GM12865 (cell line): ENCODE results near the gene MBTD1.

ENCODE experiments used
- DNase-seq: peaks from one replicate; pipeline ENCODE4 v3.0.0; 2010; ENCODE audit warnings: low read depth
- H3K4me3 ChIP-seq: 2 replicates; pipeline ENCODE4 v1.5.1; 2011; ENCODE audit warnings: mild to moderate bottlenecking, low read depth, low read length, control low read depth
- TF ChIP-seq, protein P1 (sequence below): IDR thresholded peaks from 2 replicates; pipeline ENCODE4 v1.5.1; 2011; ENCODE audit warnings: low read length, control low read depth, low read depth, inconsistent platforms; ENCODE audit not compliant: insufficient read depth; ENCODE audit errors: missing control alignments

Gene MBTD1

DNA sequence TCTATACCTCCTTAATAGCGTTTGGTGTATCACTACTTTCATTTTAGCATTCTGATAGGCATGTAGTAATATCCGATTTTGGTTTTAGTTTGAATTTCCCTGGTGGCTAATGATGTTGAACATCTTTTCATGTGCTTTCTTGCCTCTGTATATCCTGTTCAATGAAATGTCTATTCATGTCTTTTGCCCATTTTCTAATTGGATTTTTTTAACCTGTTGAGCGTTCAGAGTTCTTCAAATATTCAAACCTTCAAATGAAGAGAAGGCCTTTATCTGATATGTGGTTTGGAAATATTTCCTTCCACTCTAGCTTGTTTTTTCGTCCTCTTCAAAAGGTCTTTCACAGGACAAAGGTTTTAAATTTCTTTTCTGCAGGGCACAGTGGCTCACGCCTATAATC lies 108.9 kb downstream of the MBTD1 start:
- no peak overlapping the region for H3K4me3 ChIP-seq
- no peak for DNase-seq
- TF ChIP-seq, protein P1, sequence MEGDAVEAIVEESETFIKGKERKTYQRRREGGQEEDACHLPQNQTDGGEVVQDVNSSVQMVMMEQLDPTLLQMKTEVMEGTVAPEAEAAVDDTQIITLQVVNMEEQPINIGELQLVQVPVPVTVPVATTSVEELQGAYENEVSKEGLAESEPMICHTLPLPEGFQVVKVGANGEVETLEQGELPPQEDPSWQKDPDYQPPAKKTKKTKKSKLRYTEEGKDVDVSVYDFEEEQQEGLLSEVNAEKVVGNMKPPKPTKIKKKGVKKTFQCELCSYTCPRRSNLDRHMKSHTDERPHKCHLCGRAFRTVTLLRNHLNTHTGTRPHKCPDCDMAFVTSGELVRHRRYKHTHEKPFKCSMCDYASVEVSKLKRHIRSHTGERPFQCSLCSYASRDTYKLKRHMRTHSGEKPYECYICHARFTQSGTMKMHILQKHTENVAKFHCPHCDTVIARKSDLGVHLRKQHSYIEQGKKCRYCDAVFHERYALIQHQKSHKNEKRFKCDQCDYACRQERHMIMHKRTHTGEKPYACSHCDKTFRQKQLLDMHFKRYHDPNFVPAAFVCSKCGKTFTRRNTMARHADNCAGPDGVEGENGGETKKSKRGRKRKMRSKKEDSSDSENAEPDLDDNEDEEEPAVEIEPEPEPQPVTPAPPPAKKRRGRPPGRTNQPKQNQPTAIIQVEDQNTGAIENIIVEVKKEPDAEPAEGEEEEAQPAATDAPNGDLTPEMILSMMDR, result no peak

DNA sequence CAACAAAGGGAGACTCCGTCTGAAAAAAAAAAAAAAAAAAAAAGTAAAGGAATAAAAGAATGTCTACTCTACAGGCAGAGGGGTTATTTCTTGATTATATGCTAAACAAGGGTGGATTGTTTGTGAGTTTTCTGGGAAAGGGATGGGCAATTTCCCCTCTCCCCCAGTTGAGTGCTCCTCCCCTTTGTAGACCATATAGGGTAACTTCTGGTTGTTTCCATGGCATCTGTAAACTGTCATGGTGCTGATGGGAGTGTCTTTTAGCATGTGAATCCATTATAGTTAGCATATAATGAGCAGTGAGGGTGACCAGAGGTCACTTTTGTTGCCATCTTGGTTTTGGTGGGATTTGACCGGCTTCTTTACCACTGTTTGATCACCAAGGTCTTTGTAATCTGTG lies 110.7 kb downstream of the MBTD1 start:
- H3K4me3 ChIP-seq, result no peak overlapping the region
- DNase-seq, result no peak
- TF ChIP-seq, protein P1, result no peak

DNA sequence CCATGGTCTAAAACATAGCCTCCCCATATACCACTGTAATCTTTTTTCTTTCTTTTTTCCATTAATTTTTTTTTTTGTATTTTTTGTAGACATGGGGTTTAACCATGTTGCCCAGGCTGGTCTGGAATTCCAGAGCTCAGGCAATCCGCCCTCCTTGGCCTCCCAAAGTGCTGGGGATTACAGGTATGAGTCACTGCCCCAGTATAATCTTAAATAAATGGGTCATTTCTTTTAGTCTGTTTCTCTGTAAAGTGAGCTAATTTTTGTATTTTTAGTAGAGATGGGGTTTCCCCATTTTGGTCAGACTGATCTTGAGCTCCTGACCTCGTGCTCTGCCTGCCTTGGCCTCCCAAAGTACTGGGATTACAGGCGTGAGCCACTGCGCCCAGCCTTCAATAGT lies 112.2 kb downstream of the MBTD1 start:
- TF ChIP-seq, protein P1, result no peak
- H3K4me3 ChIP-seq, result no peak overlapping the region
- DNase-seq, result no peak

DNA sequence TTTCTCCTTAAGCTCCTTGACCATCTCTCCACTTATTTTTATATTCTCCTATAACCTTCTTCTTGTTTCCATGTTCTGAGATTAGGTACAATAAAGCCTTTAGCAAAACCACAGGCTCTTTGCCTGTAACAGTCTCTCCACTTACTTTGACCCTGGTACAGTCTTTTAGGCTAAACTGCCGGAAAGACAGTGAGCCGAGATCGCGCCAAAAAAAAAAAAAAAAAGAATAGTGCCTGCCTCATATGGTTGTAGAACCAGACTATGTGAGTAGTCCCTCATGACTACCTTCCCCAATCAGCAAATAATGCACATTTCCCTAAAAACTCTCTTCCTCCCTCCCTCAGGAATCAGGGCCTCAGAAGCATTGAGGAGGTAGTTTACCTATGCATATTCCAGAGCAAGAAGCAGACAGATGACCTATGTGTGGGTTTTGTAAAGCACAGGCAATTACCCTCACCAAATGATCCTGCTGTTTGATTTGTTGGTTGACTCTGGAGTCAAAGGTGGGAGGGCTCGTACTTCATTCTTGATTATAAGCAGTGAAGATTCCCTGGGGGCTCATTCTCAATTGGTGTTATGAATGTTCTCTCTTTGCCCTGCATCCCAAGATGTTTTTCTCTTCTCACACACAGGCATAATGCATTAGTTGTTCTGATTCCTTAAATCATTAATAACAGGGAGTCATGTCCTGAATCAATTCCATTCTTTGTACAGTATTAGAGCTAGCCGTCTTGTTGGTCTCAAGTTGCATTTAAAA lies 115.4 kb downstream of the MBTD1 start:
- no peak overlapping the region for H3K4me3 ChIP-seq
- TF ChIP-seq, protein P1, result no peak
- DNase-seq, result no peak

DNA sequence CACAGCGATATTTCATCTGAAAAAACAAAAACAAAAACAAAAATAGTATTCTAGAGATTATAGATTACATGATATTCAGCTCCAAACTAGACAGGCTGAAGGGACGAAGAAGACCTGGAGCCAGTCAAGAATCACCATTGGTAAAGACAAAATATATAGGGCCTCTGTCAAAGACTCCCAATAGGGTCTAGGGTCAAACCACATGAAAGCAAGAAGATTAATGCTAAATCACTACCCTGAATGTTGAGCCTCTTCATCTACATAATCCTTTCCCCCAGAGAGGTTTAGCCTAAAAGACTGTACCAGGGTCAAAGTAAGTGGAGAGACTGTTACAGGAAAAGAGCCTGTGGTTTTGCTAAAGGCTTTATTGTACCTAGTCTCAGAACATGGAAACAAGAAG lies 117.3 kb downstream of the MBTD1 start:
- no peak overlapping the region for H3K4me3 ChIP-seq
- TF ChIP-seq, protein P1, result no peak
- DNase-seq, result no peak

DNA sequence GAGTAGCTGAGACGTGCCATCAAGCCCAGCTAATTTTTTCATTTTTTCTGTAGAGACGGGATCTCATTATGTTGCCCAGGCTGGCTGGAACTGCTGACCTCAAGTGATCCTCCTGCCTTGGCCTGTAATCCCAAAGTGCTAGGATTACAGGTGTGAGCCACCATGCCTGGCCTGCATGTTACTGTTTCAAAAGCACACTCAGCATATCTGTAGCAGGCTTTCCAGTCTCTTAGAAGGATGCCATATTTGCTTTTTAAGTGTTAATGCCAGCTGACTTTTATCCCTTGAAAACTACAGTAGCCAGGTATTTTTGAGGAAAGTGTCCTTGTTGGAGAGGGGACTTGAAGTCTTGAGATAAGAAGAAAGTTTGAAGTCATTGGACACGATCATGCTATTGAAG lies 123.9 kb downstream of the MBTD1 start:
- no peak overlapping the region for H3K4me3 ChIP-seq
- no peak for DNase-seq
- TF ChIP-seq, protein P1, result no peak

DNA sequence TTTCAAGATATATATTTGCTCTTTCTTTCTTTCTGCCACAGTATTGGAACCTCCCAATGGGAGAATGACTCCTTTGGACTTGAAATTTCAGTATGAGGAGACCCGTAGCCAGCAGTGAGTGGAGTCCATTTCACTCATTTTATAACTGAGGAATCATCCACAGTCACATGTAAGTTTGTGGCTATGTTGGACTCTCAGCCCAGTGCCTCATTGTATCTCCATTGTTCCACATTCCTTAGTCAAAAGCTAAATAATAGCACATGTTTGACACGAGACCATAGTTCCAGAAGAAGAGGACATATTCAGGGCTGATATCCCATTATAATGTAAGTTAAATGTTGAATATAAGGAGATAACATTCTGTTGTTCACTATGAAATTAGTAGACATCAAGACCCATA lies 126.5 kb downstream of the MBTD1 start:
- TF ChIP-seq, protein P1, result no peak
- H3K4me3 ChIP-seq, result no peak overlapping the region
- no peak for DNase-seq
